IPS DF 6.9 (cell line): ENCODE measurements around the gene HOXA13.
A peak's percentile ranks its signal among the peaks of the same experiment; 100 is the strongest.

Experiments used
- DNase-seq: peaks from one replicate; pipeline ENCODE4 v3.0.0-alpha.2; 2013; ENCODE audit warnings: low read depth, low spot score
- H3K27ac ChIP-seq: one replicate; pipeline ENCODE4 v1.5.1; 2013; ENCODE audit warnings: low read length, control low read depth
- H3K27me3 ChIP-seq: 2 replicates; pipeline ENCODE4 v1.6.1; 2013; ENCODE audit warnings: mild to moderate bottlenecking, low read length; ENCODE audit not compliant: control insufficient read depth, insufficient read depth
- H3K36me3 ChIP-seq: 2 replicates; pipeline ENCODE4 v1.6.1; 2013; ENCODE audit warnings: low read length; ENCODE audit not compliant: control insufficient read depth, insufficient read depth
- H3K4me1 ChIP-seq: 2 replicates; pipeline ENCODE4 v1.6.1; 2013; ENCODE audit warnings: low read length; ENCODE audit not compliant: control insufficient read depth, insufficient read depth
- H3K4me3 ChIP-seq: 2 replicates; pipeline ENCODE4 v1.5.1; 2013; ENCODE audit warnings: mild to moderate bottlenecking, low read length
- H3K9me3 ChIP-seq: 2 replicates; pipeline ENCODE4 v1.6.1; 2013; ENCODE audit warnings: low read length, inconsistent platforms; ENCODE audit not compliant: control insufficient read depth, insufficient read depth
- WGBS: extraction: QIAGEN DNeasy Blood & Tissue Kit; methylation state at CpG from one replicate; pipeline ENCODE4 v1.1.7; 2013; ENCODE audit warnings: mixed read lengths, missing lambda C conversion rate; ENCODE audit not compliant: insufficient read length, insufficient coverage; 5-methylcytosine and 5-hydroxymethylcytosine counted together

HOXA13 gene

DNA sequence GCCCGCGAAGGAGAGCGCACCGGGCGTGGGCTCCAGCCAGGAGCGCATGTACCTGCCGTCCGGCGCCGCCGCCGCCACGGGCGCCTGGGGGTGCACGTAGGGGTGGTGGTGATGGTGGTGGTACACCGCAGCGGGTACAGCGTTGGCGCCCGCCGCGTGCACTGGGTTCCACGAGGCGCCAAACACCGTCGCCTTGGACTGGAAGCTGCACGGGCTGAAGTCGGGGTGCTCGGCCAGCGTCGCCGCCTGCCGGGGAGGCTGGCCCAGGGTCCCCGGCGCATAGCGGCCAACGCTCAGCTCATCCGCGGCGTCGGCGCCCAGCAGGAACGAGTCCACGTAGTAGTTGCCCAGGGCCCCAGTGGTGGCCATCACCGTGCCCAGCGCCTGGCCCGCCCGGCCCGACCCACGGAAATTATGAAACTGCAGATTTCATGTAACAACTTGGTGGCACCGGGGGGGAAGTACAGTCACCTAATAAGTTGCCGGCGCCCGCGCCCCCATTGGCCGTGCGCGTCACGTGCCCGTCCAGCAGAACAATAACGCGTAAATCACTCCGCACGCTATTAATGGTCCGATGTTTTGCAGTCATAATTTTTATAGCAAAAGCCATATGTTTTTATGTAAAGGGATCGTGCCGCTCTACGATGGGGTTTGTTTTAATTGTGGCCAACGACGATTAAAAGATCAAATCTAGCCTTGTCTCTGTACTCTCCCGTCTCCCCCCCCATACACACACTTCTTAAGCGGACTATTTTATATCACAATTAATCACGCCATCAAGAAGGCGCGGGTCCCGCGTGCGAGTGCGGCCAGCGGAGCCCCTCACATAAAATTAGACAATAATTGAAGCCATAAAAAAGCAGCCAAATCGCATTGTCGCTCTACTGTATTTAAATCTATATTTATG, 34.5 kb downstream of the HOXA13 start, which contains the start of gene HOXA9:
Gene HOXA9 (minus strand): TSS at position 449 of the 907 bp plus-strand sequence. CDS start 80 bp downstream, at position 369.
- WGBS, result no CpG with 5 or more reads among the region's 82 CpGs
- DNase-seq, result no peak
- Histone ChIP-seq H3K27me3 (peaks cover 95% of the 10 kb centered on the region), H3K27ac (no peak within 1 kb of the TSS), H3K4me1 (no peaks in the 10 kb centered on the region), H3K9me3 (no peaks in the 10 kb centered on the region), H3K36me3 (no peaks in the 10 kb centered on the region; the same call in 1 of the 2 replicates), H3K4me3 (no peak within 1 kb of the TSS)

DNA sequence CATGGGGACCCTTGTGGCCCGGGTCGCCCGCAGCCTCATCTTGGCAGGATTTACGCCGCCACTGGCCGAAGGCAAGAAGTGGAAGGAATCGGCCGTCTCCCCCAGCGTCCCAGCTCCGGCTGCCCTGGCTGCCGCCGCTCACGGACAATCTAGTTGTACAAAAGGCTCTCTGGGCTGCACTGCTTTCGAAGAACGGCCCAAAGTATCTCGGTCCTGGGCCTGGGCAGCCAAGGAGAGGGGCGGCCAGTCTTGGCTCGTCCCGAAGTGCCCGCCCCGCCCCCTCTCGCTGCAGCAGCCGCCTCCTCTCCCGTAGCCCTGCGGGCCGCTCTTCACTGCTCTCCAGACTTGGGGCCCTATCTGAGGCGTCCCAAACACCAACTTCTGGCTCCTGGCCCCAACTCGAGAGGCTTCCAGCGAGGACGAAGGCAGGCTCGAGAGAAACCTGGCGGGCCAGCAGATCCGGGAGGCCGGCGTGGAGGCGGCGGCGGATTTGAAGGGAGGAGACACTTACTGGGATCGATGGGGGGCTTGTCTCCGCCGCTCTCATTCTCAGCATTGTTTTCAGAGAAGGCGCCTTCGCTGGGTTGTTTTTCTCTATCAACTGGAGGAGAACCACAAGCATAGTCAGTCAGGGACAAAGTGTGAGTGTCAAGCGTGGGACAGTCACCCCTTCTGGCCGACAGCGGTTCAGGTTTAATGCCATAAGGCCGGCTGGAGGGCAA, 35.4 kb downstream of the HOXA13 start:
- no CpG with 5 or more reads among the region's 47 CpGs for WGBS
- Histone ChIP-seq H3K4me1 (no peaks in the 10 kb centered on the region), H3K36me3 (no peaks in the 10 kb centered on the region; the same call in 1 of the 2 replicates), H3K9me3 (no peaks in the 10 kb centered on the region), H3K27me3 (peaks cover 95% of the 10 kb centered on the region), H3K4me3 (no peak overlapping the region), H3K27ac (no peak overlapping the region)
- DNase-seq, result no peak

DNA sequence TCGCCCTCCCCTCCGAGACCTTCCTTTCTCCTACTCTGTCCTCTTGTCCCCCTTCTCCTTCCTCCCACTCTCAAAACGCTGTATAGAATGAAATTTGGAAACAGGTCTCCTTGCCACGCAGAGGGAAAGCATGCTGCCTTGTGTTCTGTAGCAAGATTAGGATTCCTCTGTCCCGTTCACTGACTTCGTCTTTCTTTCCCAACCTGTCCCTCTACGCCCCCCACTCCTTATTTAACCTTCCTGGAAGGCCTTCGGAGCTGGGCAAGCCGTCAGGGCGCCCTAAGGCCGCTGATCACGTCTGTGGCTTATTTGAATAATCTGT, 35.9 kb downstream of the HOXA13 start:
- no CpG with 5 or more reads among the region's 12 CpGs for WGBS
- DNase-seq, result no peak
- H3K36me3 ChIP-seq, result no peaks in the 10 kb centered on the region; the same call in 1 of the 2 replicates
- H3K4me3 ChIP-seq, result no peak overlapping the region
- no peak overlapping the region for H3K27ac ChIP-seq
- peaks cover 96% of the 10 kb centered on the region for H3K27me3 ChIP-seq
- no peaks in the 10 kb centered on the region for H3K4me1 ChIP-seq
- H3K9me3 ChIP-seq, result no peaks in the 10 kb centered on the region

DNA sequence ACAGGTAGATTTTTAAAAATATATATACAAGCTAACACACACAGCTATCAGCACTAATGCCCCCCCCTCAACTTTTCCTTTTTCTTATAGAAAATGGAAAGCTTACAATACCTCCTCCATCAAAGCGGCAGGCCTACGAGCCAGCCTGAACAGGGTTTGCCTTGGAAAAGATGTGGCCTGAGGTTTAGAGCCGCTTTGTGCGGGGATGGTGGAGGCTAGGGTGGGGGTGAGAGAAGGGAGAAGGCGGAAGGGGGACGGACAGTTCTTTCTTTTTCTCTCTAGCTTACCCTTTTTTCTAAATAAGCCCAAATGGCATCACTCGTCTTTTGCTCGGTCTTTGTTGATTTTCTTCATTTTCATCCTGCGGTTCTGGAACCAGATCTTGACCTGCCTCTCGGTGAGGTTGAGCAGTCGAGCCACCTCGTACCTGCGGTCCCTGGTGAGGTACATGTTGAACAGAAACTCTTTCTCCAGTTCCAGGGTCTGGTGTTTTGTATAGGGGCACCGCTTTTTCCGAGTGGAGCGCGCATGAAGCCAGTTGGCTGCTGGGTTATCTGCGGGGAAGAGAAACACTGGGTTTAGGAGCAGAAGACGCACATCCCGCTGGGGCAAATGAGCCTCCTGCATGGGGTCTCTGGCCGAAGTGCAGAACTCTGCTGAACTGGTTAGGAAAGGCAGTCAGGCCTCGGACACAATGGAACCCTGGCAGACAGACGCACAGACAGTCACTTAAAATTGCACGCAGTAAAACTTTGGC, 36.4 kb downstream of the HOXA13 start:
- H3K27me3 ChIP-seq, result peaks cover 96% of the 10 kb centered on the region
- H3K27ac ChIP-seq, result no peak overlapping the region
- H3K9me3 ChIP-seq, result no peaks in the 10 kb centered on the region
- no CpG with 5 or more reads among the region's 24 CpGs for WGBS
- no peaks in the 10 kb centered on the region for H3K4me1 ChIP-seq
- no peak for DNase-seq
- no peaks in the 10 kb centered on the region; the same call in 1 of the 2 replicates for H3K36me3 ChIP-seq
- no peak overlapping the region for H3K4me3 ChIP-seq

DNA sequence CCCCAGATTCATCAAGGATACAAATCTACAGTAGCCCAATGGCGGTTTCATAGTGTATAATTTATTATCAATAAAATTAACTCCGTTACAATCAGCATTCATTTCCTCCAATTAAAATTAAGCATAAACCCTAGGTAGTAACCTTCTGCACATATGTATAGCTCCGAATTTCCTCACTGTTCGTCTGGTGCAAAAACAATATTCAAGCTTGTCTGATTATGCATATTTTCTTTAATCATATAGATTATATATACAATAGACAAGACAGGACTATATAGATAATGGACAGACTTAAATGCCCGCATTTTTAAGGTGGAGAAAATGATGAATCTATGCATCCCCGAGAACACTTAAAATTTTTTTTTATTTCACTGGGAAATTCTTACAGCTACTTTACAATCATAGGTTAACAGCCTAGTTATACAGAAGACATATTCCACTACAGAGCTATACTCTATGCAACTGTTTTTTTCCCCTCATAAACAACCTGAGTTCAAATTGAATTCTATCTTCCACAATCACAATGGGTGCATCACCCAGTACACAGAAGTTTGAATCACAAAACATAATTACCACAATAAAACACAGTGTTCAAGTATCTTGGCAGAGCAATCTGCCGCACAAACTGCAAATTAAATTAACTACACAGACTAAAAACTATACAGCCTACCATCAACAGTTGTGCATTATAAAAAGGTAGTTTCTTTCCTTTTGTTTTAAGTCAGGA, 37.2 kb downstream of the HOXA13 start:
- Histone ChIP-seq H3K27ac (no peak overlapping the region), H3K4me3 (no peak overlapping the region), H3K36me3 (no peaks in the 10 kb centered on the region; the same call in 1 of the 2 replicates), H3K27me3 (peaks cover 96% of the 10 kb centered on the region), H3K4me1 (no peaks in the 10 kb centered on the region), H3K9me3 (no peaks in the 10 kb centered on the region)
- no peak for DNase-seq
- WGBS, result no CpG with 5 or more reads among the region's 7 CpGs

DNA sequence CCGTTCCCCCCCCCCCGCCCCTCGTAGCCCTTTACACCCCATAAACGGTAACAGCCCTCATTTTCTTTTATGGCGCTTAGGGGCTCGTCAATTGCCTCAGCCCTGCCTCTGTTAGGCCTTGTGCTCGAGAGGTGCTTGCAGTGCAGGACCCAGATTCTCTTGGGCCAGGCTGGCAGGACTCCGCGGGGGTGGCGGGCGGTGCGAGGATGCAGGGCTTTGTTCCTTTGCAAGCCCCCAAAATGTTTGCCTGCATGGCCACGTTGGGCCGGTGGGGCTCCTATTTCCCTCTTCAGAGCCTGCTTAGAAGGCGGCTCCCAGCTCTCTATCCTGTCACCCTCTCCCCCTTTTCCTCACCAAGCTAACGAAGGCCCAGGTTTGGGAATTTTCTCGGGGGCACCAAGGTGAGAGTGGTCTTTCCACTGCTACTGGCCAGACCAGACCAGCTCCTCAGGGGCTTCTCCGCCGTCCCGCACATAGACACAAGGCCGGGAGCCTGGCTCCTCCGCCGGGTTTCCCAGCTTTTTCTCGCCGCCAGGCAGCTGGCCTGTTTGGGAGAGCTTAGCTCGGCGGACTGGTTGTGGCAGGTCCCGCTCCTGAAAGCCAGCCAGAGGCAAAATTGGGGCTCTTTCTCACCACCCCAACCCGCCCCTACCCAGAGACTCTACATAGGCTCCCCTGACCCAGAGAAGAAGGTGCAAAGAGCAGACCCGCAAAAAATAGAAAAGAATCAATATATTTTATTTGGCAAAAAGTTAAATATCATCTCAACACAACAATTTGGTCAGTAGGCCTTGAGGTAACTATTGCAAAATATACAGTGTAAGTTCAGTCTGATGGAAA, 38.0 kb downstream of the HOXA13 start:
- no peak overlapping the region for H3K27ac ChIP-seq
- no CpG with 5 or more reads among the region's 30 CpGs for WGBS
- H3K4me1 ChIP-seq, result no peaks in the 10 kb centered on the region
- no peak overlapping the region for H3K4me3 ChIP-seq
- no peaks in the 10 kb centered on the region; the same call in 1 of the 2 replicates for H3K36me3 ChIP-seq
- H3K27me3 ChIP-seq, result peaks cover 96% of the 10 kb centered on the region
- no peaks in the 10 kb centered on the region for H3K9me3 ChIP-seq
- DNase-seq, result no peak

DNA sequence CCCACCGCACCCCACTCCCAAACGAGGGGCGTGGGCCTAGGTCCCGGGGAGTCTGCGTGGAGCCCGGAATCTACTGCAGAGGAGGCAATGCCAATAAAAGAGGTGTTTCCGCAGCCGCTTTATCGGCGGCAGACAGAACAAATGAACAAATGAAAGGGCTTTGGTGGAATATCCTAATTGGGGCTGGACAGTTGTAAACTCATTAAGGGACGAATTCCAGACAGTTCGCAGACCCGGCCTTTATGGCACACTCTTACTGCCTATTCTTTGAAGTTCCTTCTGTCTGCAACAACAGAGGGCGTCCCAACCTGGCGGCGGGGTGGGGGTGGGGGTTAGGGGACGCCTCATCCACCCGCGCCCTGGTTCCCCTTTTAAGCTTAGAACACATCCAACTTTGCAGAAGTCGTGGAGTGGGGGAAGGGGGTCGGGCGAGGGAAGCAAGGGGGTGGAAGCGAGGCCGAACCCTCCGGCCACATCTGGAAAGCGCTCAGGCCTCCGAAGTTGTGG, 38.6 kb downstream of the HOXA13 start:
- no peaks in the 10 kb centered on the region for H3K4me1 ChIP-seq
- H3K27me3 ChIP-seq, result peaks cover 95% of the 10 kb centered on the region
- no peak overlapping the region for H3K4me3 ChIP-seq
- H3K9me3 ChIP-seq, result no peaks in the 10 kb centered on the region
- H3K27ac ChIP-seq, result no peak overlapping the region
- WGBS, result no CpG with 5 or more reads among the region's 27 CpGs
- DNase-seq, result no peak
- no peaks in the 10 kb centered on the region; the same call in 1 of the 2 replicates for H3K36me3 ChIP-seq

DNA sequence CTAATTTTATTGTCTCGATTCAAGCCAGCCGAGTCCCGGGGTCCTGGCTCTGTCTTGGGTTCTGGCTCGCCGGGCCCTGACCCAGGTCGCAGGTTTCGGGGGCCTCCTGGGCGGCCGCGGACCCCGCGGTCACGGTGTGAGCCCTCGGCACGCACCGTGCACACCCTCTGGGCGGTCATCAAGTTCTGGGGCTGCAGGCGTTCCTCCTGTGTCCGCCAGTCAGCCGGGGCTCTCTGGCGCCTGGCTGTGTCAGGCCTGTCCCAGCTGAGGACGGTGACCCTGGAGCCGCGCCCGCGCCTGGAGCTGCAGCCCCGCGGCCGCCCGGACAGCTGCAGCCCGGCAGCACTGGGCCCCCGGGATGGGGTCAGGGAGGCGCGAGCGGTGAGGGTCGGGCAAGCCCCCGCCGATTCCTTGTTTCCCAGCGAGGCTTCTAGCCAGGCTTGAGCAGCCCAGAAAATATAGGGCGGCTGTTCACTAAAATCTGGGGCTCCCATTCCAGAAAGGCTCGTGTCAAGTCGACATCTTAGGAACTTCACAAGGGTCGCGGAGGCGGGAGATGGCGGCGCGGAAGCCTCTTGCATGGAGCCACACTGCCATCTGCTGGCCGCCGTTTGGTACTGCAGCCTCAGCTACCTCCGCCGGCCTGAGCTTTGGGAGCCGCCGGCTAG, 39.2 kb downstream of the HOXA13 start:
- no CpG with 5 or more reads among the region's 54 CpGs for WGBS
- DNase-seq, result peak; percentile 85
- Histone ChIP-seq H3K27ac (no peak overlapping the region), H3K27me3 (peaks cover 95% of the 10 kb centered on the region), H3K4me3 (peak overlapping the region; percentile 23; the same call in 1 of the 2 replicates), H3K36me3 (no peaks in the 10 kb centered on the region; the same call in 1 of the 2 replicates), H3K9me3 (no peaks in the 10 kb centered on the region), H3K4me1 (peaks cover 3% of the 10 kb centered on the region; the same call in 1 of the 2 replicates)

DNA sequence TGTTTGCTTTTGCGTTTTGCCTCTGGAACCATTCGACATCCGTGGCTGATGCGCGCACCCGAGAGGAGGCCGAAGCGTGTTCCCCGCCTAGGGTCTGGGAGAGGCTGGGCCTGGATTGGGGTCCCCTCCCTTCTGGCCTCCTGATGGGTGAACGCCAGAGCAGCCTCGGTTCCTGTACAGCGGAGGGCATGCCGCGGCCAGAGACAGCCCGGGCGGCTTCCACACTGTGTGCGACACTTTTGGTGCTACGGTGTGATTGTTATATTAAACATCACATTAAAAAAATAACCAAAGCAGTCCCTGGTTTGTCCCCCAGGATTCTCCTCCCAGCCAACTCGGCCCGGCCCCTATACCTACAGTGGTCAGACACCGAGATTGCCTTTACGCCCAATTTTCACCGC, 39.7 kb downstream of the HOXA13 start:
- no peak for DNase-seq
- peaks cover 95% of the 10 kb centered on the region for H3K27me3 ChIP-seq
- WGBS, result no CpG with 5 or more reads among the region's 23 CpGs
- H3K4me3 ChIP-seq, result no peak overlapping the region
- peaks cover 3% of the 10 kb centered on the region; the same call in 1 of the 2 replicates for H3K4me1 ChIP-seq
- no peaks in the 10 kb centered on the region; the same call in 1 of the 2 replicates for H3K36me3 ChIP-seq
- H3K9me3 ChIP-seq, result no peaks in the 10 kb centered on the region
- H3K27ac ChIP-seq, result no peak overlapping the region
